ENCODE measurements around the gene JAGN1. TPM values are rescaled to one million over a fixed set of nuclear protein-coding genes. Genes with fewer than 3 reads are reported as not detected.
"Not testable (repeated sequence)": the region's sequence is repeated elsewhere in the genome, so short reads cannot be mapped to it uniquely, and the experiment has no call there.

JAGN1 gene
- total RNA-seq, 1 donor from 2014 or later, result 56.0 TPM

DNA sequence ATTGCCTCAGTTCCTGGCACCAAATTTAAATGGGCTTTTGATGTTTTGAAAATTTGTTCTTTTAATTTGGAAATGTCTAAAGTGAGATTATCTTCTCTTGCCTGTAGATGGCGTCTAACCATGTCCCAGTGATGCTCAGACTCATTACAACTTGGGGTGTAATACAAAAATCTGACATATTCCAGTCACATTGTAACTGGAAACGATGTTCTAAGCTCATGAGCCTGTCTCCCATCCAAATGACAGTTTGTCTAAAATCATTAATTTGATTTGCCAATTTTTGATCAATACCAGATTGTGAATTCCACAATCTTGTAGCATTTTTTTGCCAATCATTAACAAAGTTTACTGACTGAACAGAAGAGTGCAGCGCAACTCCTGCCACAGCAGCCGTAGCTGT, 41.5 kb upstream of the JAGN1 start:
- H3K4me3 ChIP-seq (ENCODE audit: low read depth, low read length); H3K36me3 ChIP-seq (ENCODE audit: control insufficient read depth, insufficient read depth, low read length); DNase-seq (ENCODE audit: low read depth); H3K27me3 ChIP-seq (ENCODE audit: control insufficient read depth, insufficient read depth, low read length): not testable (repeated sequence)
- TF ChIP-seq CTCF (IDR thresholded peaks at IDR 0.05; ENCODE audit: insufficient read depth, low read length, poor library complexity, severe bottlenecking), result peak; percentile 34

GRCh38 chr3:9851383-9851782, 39.0 kb upstream of the JAGN1 start:
- not testable (repeated sequence) for H3K36me3 ChIP-seq (ENCODE audit: control insufficient read depth, insufficient read depth, low read length); H3K4me3 ChIP-seq (ENCODE audit: low read depth, low read length); DNase-seq (ENCODE audit: low read depth); H3K27me3 ChIP-seq (ENCODE audit: control insufficient read depth, insufficient read depth, low read length)

GRCh38 chr3:9851926-9852325, 38.5 kb upstream of the JAGN1 start:
- not testable (repeated sequence) for H3K27me3 ChIP-seq (ENCODE audit: control insufficient read depth, insufficient read depth, low read length); DNase-seq (ENCODE audit: low read depth); H3K36me3 ChIP-seq (ENCODE audit: control insufficient read depth, insufficient read depth, low read length); H3K4me3 ChIP-seq (ENCODE audit: low read depth, low read length)

- Histone ChIP-seq H3K36me3 (ENCODE audit: control insufficient read depth, insufficient read depth, low read length) (no peaks in the 10 kb centered on the region), H3K27me3 (ENCODE audit: control insufficient read depth, insufficient read depth, low read length) (no peaks in the 10 kb centered on the region), H3K4me3 (ENCODE audit: low read depth, low read length) (no peak overlapping the region)
- DNase-seq (ENCODE audit: low read depth), result no peak
- TF ChIP-seq CTCF (IDR thresholded peaks at IDR 0.05; ENCODE audit: insufficient read depth, low read length, poor library complexity, severe bottlenecking), result no peak
Observed at GRCh38 chr3:9852528-9852927, 37.9 kb upstream of the JAGN1 start.

- DNase-seq (ENCODE audit: low read depth); H3K36me3 ChIP-seq (ENCODE audit: control insufficient read depth, insufficient read depth, low read length); H3K4me3 ChIP-seq (ENCODE audit: low read depth, low read length): not testable (repeated sequence)
Observed at GRCh38 chr3:9854291-9854940, 36.0 kb upstream of the JAGN1 start.

DNA sequence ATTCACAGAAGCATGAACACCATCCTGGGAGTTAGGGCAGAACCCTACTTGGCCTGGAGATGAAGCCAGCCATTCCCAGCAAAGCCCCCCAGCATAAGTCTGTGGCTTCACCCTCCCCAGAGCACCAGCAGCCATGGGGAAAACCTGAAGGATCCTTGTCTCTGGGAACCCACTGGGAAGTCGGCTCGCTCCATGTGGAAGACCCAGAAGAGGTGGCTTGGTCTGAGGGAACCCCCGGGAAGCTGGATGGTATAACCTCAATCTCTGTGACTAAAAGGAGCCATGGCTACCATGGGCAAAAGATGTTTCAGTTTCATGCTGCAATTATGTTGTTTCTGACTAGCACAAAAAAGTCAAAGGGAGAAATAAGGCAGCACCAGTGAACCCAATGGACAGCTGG, 34.8 kb upstream of the JAGN1 start:
- Histone ChIP-seq H3K36me3 (ENCODE audit: control insufficient read depth, insufficient read depth, low read length) (no peaks in the 10 kb centered on the region), H3K27me3 (ENCODE audit: control insufficient read depth, insufficient read depth, low read length) (no peaks in the 10 kb centered on the region), H3K4me3 (ENCODE audit: low read depth, low read length) (no peak overlapping the region)
- DNase-seq (ENCODE audit: low read depth), result no peak
- TF ChIP-seq CTCF (IDR thresholded peaks at IDR 0.05; ENCODE audit: insufficient read depth, low read length, poor library complexity, severe bottlenecking), result no peak

More at GRCh38 chr3:9854291-9854940, 36.0 kb upstream of the JAGN1 start:
- not testable (repeated sequence) for H3K27me3 ChIP-seq (ENCODE audit: control insufficient read depth, insufficient read depth, low read length)

GRCh38 chr3:9859530-9860025, 30.8 kb upstream of the JAGN1 start:
- no peak overlapping the region for H3K4me3 ChIP-seq (ENCODE audit: low read depth, low read length)
- no peaks in the 10 kb centered on the region for H3K36me3 ChIP-seq (ENCODE audit: control insufficient read depth, insufficient read depth, low read length)
- H3K27me3 ChIP-seq (ENCODE audit: control insufficient read depth, insufficient read depth, low read length), result no peaks in the 10 kb centered on the region
- no peak for TF ChIP-seq CTCF (IDR thresholded peaks at IDR 0.05; ENCODE audit: insufficient read depth, low read length, poor library complexity, severe bottlenecking)
- no peak for DNase-seq (ENCODE audit: low read depth)
